Fibroblast of mammary gland (primary cell): Measurements from ENCODE around the gene TMIGD2.

Experiments
- DNase-seq: peaks from one replicate; pipeline ENCODE4 v3.0.0-alpha.2; 2010; ENCODE audit warnings: low read depth
- H3K4me3 ChIP-seq: 2 replicates; pipeline ENCODE4 v1.5.1; 2011; ENCODE audit warnings: low read depth, mild to moderate bottlenecking, low read length, moderate library complexity; ENCODE audit not compliant: control insufficient read depth
- TF ChIP-seq, protein P1 (sequence below): conservative IDR thresholded peaks from 2 replicates; pipeline ENCODE4 v1.5.1; 2011; ENCODE audit warnings: low read depth, low read length, inconsistent platforms; ENCODE audit not compliant: control insufficient read depth, insufficient read depth

The TMIGD2 gene

DNA sequence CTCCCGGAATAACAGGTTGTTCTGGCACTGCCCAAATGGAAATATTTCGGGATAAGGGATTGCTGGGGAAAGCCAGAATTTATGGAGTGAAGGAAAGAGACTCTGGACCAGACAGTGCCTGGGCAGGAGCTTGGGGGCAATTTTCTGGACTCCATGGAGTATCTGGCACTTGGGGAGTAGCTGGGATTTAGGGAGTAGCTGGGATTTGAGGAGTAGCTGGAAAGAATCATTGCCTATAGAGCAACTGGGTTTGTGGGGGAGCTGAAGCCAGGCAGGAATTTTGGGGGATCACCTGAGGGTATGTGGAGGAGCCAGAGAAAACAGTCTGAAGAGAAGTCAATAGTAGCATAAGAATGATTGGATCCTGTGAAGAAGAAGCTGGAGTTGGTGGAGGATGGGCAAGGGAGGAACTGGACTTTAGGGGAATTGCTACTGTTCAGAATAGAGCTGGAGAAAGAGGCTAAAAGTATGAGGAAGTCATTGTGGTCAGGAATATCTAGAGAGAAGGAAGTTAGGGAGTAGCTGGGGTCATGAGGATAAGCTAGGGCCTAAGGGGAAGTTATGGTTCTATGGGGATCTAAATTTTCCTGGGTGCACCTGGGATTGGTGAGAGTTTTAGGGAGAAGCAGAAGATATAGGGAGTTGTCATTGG is 17.0 kb upstream of the TMIGD2 start:
- TF ChIP-seq, protein P1, sequence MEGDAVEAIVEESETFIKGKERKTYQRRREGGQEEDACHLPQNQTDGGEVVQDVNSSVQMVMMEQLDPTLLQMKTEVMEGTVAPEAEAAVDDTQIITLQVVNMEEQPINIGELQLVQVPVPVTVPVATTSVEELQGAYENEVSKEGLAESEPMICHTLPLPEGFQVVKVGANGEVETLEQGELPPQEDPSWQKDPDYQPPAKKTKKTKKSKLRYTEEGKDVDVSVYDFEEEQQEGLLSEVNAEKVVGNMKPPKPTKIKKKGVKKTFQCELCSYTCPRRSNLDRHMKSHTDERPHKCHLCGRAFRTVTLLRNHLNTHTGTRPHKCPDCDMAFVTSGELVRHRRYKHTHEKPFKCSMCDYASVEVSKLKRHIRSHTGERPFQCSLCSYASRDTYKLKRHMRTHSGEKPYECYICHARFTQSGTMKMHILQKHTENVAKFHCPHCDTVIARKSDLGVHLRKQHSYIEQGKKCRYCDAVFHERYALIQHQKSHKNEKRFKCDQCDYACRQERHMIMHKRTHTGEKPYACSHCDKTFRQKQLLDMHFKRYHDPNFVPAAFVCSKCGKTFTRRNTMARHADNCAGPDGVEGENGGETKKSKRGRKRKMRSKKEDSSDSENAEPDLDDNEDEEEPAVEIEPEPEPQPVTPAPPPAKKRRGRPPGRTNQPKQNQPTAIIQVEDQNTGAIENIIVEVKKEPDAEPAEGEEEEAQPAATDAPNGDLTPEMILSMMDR: no peak
- no peak overlapping the region for H3K4me3 ChIP-seq
- DNase-seq: no peak

DNA sequence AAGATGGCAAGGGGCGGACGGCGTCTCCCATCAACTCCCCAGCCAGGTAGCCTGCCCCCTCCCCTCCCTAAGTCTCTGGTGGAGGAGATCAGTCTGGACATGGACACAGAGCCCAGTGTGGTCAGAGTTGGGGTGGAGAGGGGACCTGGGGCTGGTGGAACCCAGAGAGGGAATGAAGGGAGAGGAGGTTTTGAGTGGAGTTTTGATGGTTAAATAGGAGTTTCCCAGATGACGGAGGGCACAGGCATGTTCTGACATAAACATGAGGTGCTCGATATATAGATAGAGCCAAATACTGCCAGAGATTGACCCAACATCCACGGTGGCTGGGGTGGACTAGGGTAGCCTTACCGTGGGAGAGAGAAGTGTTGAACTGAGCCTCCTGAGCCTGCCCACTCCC is 16.3 kb upstream of the TMIGD2 start:
- DNase-seq: no peak

DNA sequence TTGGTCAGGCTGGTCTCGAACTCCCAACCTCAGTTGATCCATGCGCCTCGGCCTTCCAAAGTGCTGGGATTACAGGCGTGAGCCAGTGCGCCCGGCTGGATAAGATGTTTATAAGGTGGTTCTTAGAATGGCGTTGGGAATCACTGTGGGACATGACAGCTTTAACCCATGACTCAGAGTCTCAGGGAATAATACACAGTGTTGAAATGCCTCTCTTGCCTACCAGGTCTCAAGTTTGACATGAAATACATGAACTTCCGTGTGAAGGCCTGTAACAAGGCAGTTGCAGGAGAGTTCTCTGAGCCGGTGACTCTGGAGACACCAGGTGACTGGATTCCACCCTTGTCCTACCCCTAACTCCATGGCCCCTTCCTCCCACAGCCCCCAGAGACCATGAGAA is 14.8 kb upstream of the TMIGD2 start:
- TF ChIP-seq, protein P1: no peak
- no peak overlapping the region for H3K4me3 ChIP-seq
- no peak for DNase-seq

More for the DNA sequence above, 16.3 kb upstream of the TMIGD2 start:
- no peak overlapping the region for H3K4me3 ChIP-seq
- TF ChIP-seq, protein P1: no peak

DNA sequence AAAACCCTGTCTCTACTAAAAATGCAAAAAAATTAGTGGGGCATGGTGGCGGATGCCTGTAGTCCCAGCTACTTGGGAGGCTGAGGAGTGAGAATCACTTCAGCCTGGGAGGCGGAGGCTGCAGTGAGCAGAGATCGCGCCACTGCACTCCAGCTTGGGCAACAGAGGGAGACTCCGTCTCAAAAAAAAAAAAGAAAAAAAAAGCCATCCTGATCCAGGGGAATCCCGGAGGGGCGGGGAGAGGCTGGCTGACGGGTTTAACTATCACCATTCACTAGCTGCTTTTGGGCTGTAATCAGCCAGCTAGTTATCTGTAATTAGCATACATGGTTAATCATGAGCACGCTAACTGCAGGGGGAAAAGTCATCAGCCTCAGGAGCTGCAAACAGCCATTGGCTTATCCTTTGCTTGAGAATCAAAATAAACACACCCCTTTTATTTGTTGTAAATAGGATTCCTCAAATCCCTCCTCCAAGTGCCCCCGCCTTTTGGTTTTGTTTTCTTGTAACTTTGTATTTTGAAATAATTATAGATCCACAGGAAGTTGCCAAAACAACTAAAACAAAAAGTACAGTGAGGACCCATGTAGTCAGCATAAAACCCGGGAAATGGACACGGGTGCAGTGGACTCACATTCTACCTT is 11.8 kb upstream of the TMIGD2 start:
- TF ChIP-seq, protein P1: no peak
- DNase-seq: no peak
- no peak overlapping the region for H3K4me3 ChIP-seq

DNA sequence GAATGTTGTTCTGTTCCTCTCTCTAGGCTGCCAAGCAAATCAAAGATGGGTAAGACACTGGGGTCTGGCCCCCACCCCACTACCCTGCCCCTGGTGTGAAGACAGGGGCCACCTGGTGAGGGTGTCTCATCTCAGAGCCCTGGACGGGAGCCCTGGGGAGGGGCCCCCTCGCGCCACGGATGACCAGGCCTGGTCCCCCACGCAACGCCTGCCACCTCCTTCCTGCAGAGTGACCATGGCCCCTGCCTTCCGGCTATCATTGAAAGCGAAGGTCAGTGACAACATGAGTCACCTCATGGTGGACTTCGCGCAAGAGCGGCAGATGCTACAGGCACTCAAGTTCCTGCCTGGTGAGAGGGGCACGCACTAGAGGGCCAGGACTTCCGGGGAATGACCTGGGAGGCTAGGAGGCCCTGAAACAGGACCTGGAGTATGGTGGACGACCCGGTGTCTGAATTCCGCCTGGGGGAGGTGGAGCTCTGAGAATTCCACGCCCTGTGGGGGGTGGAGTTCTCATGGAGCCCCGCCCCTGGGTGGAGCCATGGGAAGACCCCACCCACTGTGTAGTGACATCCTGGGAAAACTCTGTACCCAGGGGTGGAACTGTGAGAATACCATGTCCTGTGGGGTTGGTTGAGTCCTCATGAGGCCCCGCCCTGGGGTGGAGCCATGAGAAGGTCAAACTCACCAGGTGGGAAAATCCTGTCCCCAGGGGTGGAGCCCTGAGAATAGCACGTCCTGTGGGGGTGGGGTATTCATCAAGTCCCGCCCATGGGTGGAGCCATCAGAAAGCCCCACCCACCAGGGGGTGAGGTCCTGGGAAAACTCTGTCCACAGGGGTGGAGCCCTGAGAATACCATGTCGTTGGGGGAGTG is 8.3 kb upstream of the TMIGD2 start:
- no peak overlapping the region for H3K4me3 ChIP-seq
- TF ChIP-seq, protein P1: no peak
- no peak for DNase-seq

DNA sequence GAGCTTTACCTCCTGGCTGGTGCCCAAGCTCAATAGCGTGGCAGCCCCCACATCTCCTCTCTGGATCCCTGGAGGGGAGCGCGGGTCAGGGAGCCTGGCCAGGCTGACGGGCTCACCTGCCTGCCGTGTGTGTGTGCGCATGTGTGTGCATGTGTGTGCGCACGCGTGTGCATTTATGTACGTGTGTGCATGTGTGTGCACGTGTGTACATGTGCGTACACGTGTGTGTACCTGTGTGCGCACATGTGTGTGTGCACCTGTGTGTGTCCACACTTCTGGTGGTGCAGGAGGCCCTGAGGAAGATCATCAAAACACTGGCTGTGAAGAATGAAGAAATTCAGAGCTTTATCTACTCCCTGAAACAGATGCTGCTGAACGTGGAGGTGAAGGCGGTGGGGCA is 3.5 kb upstream of the TMIGD2 start:
- no peak for DNase-seq
- H3K4me3 ChIP-seq: no peak overlapping the region

More for the DNA sequence above, 3.5 kb upstream of the TMIGD2 start:
- TF ChIP-seq, protein P1: no peak
